HUDEP-2 (cell line): ENCODE measurements around the gene HOPX.
A peak's percentile ranks its signal among the peaks of the same experiment; 100 is the strongest.
"Not testable (repeated sequence)": the region's sequence is repeated elsewhere in the genome, so short reads cannot be mapped to it uniquely, and the experiment has no call there.

Experiments
- DNase-seq, 76 experiments: peaks; one replicate each; lab custom pipeline; 2025; ENCODE audit not compliant: unreplicated experiment in 76 of 76; lab: John Stamatoyannopoulos, UW

HOPX gene

GRCh38 chr4:56689201-56689969 lies 8.3 kb upstream of the HOPX start:
- DNase-seq: no peak

DNA sequence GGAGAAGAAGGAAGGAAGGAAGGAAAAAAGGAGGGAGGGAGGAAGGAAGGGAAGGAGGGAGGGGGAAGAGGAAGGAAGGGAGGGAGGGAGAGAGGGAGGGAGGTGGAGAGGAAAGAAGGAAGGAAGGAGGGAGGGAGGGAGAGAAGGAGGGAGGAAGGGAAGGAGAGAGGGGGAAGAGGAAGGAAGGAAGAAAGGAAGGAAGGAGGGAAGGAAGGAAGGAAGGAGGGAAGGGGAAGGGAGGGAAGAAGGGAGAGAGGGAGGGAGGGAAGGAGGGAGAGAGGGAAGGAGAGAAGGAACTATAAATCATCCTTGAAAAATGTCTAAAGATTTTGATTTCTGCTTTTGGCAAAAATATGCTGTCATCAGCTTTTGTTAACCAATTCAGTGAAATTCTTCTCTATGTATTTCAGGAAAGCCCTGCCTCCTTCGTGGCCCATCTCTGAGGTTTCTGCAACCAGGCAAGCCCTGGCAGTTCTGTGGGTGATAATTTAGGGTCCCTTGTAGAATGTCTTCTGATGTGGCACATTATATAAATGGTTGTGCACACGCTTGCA lies 7.1 kb upstream of the HOPX start:
- no peak for DNase-seq

GRCh38 chr4:56686537-56687231 lies 5.6 kb upstream of the HOPX start:
- no peak for DNase-seq

DNA sequence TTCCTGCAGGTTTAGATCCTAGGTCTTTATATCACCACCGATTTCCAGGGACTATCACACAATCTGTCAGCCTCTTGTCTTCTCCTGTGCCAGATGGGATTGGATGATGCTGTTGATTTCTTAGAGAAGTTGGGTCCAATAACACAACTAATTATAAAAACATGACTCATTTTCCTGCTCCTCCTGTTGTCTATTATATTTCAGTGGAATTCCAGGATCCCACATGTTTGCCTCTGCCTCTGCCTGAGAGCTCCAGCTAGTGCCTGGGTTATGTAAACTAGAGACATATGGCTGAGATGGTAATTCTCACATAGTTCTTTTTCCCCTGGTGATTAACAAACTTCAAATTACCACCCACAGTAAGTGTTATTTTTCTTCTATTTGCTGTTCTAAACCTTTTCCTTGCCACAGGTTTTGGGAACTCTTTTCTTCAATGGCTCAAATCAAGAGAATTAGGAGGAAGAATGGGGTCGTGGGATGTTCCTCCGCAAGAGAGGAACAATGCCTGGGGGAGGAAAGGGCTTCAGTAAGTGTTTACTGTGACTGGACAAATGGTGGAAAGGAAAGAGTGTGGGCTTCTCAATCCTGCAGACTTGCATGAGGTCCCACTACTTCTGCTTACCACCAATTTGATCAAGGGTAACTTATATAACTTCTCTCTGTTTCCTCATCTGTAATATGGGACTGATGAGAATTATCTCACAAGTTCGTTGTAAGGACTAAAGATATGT lies 3.4 kb upstream of the HOPX start:
- no peak for DNase-seq

DNA sequence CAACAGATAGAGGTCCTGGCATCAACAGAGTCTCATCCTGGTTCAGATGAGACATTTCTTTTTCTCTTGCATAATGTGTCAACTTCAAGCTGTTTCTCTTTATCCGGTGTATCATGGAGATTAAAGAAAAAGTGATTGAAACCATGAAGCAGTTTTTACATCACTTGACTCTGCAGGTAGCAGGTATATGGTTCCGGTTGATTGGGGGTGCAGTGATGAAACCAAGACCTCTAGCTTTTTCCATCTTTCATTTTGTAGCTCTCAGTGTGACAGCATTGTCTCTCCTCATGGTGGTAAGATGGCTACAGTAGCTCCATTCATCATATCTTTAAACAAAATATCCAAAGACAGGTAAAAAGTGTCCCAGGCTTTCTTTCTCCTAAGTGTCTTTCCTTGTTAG lies 2.4 kb upstream of the HOPX start:
- no peak for DNase-seq

- DNase-seq: no peak
These were observed 893 bp upstream of the HOPX start for GRCh38 chr4:56681853-56682525.

DNA sequence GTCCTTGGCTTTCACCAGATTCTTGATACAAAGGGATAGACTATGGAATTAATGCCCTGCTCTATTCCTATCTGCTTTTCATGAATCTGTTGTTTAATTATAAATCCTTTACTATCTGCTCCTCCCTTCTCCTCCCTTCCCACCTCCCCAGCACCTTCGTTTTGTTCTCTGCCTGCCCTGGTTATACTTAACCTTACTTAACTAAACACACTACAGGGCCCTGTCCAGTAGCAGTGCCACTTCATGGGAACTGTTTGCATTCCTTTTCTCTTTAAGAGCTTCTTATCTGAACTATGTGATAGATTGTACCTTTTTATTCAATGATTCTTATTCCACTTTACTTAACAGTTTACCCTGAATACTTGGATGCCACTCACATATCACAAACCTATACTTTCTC lies 830 bp downstream of the HOPX start:
- DNase-seq: no peak

- DNase-seq: no peak
These were observed 3.4 kb downstream of the HOPX start for GRCh38 chr4:56677711-56678110.

- DNase-seq: no peak
These were observed 6.1 kb downstream of the HOPX start for GRCh38 chr4:56674984-56675383.

DNA sequence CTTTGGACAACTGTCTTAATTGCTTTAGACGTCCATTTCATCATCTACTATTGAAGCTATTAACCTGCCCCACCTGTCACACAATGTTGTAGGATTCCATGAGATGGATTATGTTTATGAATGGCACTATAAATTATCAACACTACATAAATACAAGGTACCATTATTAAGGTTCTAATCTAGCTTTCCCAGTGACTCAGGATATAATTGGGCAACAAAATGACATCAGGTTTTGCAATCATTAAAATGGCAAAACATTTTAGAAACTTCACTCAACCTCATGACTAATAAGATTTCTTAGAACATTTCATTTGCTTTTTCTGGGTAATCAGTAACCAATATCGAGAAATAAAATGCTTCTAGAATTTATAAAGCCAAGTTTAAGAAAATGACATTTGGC lies 9.2 kb downstream of the HOPX start:
- no peak for DNase-seq

GRCh38 chr4:56671373-56671772 lies 9.7 kb downstream of the HOPX start:
- DNase-seq: no peak

- peak in 1 of 76 experiments; percentile 4 for DNase-seq
These were observed 12.8 kb downstream of the HOPX start for GRCh38 chr4:56668267-56668666.

DNA sequence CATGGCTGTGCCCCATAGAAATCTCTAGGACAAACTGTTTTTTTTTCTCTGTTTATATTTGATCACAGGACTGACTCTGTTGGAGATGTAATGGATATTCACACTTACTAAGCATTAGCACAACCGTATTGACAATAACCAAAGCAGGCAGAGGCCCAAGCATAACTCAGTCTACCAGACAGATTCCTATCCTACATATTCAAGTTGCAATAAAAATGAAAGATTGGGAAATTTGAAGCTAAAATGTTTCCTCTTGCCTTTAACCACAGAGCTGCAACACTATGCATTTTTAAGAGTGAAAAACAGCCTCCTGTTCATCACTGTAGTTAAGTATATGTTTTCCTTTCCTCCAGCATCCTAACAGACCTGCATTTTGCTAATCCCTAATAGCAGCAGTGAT lies 13.7 kb downstream of the HOPX start:
- not testable (repeated sequence) for DNase-seq

GRCh38 chr4:56666279-56666678 lies 14.8 kb downstream of the HOPX start:
- no peak for DNase-seq

DNA sequence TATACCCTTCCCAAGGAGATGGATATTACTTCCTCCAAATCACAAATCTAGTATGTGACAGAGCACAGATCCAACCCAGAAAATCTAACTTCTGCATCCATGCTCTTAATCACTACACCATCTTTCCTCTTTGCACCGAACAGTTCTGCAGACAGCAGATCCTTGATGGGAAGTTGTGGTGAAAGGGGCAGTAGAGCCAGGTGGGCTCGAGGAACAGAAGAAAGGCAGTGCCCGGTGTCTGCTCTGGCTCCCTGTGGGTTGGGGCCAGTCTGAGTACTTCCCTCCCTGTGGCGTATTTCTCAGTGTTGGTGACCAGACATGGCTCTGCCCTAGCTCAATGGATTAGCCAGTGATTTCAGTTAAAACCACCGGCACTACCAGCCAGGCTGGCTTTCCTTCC lies 15.3 kb downstream of the HOPX start:
- DNase-seq: no peak

DNA sequence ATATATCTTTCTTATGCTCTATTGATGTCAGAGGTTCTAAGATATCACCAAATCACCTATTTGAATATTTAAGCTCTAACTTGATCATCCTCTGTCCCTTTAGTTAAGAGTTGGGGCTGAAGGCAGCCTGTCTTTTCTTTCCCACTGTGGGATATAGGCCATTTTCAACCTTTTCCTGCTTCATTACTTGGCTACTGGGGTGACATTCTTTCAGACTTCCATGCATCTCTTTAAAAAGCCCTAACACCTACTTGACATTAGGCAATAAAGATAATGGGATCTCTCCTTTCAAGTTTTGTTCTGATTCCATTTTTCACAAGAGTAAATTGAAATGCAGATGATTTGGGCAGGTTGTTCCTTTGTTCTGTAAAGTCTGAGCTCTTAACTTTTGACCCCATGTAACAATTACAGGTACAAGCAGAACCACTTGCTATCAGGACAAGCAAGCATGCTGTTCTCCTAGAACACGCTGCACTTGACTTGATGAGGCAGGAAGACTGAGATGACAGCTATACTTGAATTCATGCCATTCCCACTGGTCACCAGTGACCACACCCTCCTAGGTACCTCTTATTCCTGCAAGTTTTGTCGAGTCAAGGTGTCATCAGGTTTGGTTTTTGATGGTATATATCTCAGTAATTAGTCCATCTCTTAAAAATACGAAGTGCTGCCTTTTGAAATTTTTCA lies 18.2 kb downstream of the HOPX start:
- no peak for DNase-seq

DNA sequence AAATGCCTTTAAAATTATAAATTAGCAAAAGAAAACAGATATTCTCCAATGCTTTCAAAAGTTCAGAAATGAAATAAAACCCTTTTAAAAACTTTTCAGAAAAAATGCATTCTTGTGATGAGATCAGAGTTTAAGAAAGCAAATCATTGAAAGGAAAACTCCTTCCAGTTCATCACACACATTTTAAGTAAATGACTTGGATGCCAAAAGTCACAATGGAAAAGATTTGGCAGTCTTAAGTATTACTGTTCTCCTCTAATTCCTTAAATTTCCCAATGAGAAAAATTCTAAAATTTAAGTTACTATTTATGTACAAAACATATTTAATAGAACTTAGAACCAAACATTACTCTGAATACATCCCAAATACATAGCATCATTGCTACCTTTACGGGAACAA lies 21.1 kb downstream of the HOPX start:
- DNase-seq: no peak

GRCh38 chr4:56658528-56658927 lies 22.6 kb downstream of the HOPX start:
- DNase-seq: no peak

DNA sequence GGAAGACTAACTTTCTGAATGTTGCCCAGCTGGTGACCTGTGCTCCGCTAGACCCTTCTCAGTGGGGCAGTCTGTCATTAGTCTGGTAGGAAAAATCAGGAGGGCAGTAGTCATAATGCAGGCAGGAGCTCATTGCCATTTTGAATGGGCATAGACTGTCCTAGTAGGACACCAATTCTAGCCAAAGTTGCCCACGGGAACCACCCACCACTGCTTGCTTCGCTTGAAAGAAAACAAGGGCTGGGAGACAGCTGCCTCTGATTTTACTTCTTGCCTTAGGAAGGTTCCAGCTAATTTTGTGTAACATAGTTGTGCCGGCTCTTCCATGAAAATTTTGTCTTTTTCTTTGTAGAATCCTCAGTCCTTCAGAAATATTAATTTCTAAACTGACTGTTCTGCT lies 23.3 kb downstream of the HOPX start:
- no peak for DNase-seq

DNA sequence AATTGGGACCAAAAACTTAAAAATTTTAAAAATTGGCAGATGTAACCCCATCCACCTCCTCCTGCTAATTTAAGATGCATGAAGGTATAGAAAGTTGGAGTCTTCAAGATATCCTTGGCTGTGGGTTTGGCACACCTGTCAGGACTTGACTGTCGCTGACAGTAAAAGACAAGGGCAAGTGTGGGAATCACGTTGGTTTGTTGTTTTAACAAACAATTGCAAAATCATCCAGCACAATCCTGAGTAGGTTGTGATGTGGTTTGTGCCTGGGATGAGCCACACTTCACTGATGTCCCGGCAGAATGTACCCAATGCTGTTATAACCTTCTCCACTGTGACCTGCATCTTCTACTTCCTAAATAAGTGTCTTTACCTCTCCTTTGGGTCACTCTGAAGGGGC lies 24.0 kb downstream of the HOPX start:
- DNase-seq: no peak

DNA sequence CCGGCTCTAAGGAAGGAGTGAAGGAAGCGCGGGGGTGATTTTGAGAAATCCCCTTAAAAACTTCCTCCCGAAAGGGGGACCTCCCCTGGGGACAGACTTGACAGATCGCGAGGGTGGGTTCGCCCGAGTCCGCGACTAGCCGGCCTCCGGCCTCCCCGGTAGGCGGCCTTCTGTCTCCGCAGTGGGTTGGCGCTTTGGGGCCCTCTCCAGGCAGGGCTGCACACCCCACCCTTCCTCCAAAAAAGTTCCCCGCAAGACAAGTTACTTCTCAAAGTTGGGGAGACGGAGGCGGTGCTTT lies 24.8 kb downstream of the HOPX start:
- no peak for DNase-seq
